KOPT-K1 (cell line): ENCODE results near the gene ADGRF5.
"Not testable (repeated sequence)": the region's sequence is repeated elsewhere in the genome, so short reads cannot be mapped to it uniquely, and the experiment has no call there.

ENCODE experiments used
- H3K27ac ChIP-seq: fragments of 200-600 bp; sonication (generic); 2 replicates; pipeline ENCODE4 v1.5.1; 2016; ENCODE audit warnings: antibody characterized with exemption, mild to moderate bottlenecking, low read depth, low read length; ENCODE audit not compliant: poor library complexity, severe bottlenecking
- H3K36me3 ChIP-seq: fragments of 200-600 bp; sonication (generic); 2 replicates; pipeline ENCODE4 v1.5.1; 2017; ENCODE audit warnings: antibody characterized with exemption, mild to moderate bottlenecking, low read length, moderate library complexity; ENCODE audit not compliant: insufficient read depth
- H3K9me3 ChIP-seq: fragments of 200-600 bp; sonication (generic); 2 replicates; pipeline ENCODE4 v1.5.1; 2017; ENCODE audit warnings: antibody characterized with exemption, low read length, mild to moderate bottlenecking; ENCODE audit not compliant: insufficient read depth, poor library complexity, severe bottlenecking

The ADGRF5 gene

DNA sequence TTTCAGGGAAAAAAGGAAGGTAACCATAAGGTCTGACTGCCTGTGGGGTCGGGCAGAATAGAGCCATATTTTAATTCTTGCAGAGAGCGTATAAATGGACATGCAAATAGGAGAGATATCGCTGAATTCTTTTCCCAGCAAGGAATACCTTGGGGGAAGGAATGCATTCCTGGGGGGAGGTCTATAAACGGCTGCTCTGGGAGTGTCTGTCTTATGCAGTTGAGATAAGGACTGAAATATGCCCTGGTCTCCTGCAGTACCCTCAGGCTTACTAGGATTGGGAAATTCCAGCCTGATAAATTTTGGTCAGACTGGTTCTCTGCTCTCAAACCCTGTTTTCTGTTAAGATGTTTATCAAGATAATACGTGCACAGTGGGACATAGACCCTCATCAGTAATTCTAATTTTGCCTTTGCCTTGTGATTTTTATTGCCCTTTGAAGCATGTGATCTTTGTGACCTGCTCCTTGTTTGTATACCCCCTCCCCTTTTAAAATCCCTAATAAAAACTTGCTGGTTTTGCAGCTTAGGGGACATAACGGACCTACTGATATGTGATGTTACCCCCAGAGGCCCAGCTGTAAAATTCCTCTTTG, 79.4 kb downstream of the ADGRF5 start:
- H3K36me3 ChIP-seq, H3K27ac ChIP-seq: not testable (repeated sequence)
- H3K9me3 ChIP-seq = peaks cover 29% of the 10 kb centered on the region

DNA sequence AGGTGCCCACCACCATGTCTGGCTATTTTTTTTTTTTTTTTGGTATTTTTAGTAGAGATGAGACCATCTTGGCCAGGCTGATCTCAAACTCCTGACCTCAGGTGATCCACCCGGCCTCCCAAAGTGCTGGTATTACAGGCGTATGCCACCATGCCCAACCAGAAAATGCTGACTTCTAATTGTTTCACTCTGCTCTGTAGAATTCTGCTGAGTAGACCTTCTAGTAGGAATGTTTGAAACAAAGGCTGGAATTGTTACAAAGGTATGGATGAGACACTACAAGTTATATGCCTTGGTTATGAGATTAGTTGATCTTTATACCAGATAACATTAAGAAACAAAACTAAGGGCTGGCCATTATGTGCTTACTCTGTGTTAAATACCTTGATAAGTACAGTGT, 83.7 kb downstream of the ADGRF5 start:
- H3K27ac ChIP-seq = no peak overlapping the region
- H3K9me3 ChIP-seq = peaks cover 17% of the 10 kb centered on the region
- no peaks in the 10 kb centered on the region for H3K36me3 ChIP-seq

DNA sequence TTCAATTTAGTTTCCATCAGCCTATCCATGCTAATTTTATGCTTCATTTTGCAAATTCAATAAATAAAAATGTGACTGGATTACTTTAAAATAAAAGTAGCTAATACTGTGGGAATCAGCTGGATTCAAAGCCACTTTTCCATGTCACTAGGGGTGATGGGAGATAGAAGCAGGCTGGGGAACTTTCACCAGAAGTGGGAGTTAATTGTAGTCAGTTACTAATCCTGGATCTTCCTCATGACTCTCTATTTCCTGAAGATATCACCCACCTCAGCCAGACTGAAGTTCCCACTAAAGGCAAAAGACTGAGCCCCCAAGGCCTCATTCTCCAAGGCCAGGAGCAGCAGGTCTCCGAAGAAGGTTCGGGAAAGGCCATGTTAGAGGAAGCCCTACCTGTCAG, 86.7 kb downstream of the ADGRF5 start:
- H3K27ac ChIP-seq, H3K9me3 ChIP-seq, H3K36me3 ChIP-seq: not testable (repeated sequence)

DNA sequence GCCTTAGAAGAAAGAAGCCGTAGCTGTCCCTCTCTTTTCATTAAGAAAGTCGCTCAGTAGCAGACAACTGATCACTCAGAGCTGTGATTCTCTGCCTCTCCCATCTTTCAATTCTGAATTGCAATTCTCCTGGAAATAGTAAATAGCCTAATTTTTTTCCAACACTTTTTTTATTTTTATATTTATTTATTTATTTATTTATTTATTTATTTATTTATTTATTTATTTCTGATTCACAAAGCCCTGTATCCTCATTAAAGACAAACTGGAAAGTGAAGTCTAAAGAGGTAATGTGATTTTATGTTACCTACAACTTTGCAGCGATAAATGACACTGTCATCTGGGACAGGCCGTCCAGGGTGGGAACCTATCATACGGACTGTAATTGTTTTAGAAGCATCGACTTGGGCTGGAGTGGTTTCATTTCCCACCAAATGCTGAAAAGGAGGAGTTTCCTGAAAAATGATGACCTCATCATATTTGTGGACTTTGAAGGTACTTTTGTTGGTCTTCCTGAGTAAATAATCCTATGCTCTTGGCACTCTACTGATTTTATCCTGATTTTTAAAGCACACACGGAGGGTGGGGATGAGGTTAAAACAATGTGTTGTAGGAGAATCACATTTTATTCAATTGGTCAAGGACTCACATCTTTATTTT, 87.4 kb downstream of the ADGRF5 start:
- not testable (repeated sequence) for H3K27ac ChIP-seq

DNA sequence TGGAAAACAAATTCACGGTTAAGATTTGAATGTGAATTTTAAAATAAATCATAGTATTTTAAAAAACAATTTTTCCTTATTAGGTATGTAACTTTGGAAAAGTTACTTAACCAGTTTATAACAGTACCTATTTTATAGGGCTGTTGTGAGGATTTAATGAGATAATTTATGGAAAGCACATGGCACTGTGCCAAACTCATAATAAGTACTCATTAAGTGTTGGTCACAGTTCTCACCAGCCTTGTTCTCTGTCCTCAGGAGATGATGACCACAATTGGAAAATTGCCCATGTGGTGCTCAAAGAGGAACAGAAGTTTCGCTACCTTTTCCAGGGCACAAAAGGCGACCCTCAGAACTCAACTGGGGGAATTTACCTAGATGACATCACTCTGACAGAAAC, 88.9 kb downstream of the ADGRF5 start:
- Histone ChIP-seq H3K9me3 (no peaks in the 10 kb centered on the region), H3K27ac (no peak overlapping the region), H3K36me3 (no peaks in the 10 kb centered on the region)

More for the DNA sequence above, 87.4 kb downstream of the ADGRF5 start:
- H3K36me3 ChIP-seq, H3K9me3 ChIP-seq: not testable (repeated sequence)

DNA sequence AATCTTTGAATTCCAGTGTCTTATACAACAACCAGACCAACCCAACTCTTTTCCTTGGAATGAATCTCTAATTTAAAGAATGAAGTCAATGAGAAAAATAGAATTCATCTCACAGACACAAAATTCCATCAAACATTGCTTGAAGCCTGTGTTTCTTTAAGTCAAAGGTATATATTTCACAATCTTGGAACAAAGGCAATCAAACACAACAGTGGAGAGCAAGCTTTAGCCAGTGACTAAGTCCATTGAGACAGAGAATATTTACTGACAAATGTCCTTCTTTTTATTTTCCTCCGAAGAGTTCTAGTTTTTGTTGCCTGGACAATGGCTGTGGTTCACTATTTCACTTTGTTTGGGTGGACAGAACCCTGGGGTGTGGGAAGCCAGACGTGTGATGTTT, 92.8 kb downstream of the ADGRF5 start:
- Histone ChIP-seq H3K27ac (no peak overlapping the region), H3K36me3 (no peaks in the 10 kb centered on the region), H3K9me3 (no peaks in the 10 kb centered on the region)

DNA sequence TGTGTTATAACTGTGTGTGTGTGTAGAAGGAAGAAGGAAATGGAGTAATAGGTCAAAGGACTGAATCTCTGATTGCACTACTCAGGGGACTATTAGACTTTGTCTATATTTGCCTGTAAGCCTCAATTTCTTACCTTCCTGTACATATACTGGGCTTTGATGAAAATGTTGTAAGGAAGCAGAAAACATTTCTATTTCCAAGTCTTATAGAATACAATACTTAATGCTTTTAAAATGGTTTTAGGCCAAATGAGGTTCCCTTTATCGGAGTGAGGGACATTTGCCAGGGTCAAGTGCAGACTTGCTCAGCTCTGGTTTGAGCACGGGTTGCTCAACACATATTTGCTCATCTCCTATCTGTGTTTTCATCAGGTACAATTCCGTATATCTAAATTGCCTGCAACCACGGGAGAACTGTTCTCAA, 100.3 kb downstream of the ADGRF5 start:
- no peak overlapping the region for H3K27ac ChIP-seq
- no peaks in the 10 kb centered on the region for H3K36me3 ChIP-seq
- no peaks in the 10 kb centered on the region for H3K9me3 ChIP-seq

DNA sequence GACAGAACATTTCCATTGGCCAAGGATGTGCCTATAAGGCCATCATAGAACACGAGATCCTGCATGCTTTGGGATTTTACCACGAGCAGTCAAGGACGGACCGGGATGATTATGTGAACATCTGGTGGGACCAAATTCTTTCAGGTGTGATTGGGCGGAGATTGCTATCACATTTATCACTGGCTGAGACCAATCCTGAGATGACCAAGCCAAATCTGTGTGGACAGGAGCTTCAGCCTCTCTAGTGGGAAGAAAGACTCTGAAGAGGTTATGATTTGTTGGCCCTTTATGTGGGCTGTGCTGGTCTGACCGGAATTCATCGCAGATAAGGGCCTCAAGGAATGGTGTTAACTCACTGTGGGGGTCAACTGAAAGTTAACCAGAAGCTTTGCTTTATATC, 102.2 kb downstream of the ADGRF5 start:
- no peak overlapping the region for H3K27ac ChIP-seq
- no peaks in the 10 kb centered on the region for H3K9me3 ChIP-seq
- H3K36me3 ChIP-seq = no peaks in the 10 kb centered on the region

DNA sequence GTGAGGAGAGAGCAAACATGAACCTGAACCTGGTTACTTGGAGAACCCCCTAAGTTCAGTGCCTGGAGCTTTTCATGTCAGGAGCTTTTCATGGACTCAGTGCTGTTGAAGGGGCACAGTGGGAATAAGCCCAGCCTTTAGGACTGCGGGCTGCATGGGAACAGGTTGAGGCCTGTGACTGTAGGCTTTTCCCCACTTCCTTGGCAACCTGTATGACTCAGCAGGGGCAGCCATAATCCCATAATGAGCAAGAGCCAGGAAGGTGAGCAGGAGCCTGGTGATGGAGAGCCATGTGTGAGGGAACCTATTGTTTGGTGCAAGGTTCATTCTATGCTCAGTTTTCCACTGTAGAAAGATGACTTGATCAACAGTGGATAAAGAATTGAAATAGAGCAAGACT, 105.1 kb downstream of the ADGRF5 start:
- Histone ChIP-seq H3K36me3 (no peaks in the 10 kb centered on the region), H3K27ac (no peak overlapping the region), H3K9me3 (no peaks in the 10 kb centered on the region)

DNA sequence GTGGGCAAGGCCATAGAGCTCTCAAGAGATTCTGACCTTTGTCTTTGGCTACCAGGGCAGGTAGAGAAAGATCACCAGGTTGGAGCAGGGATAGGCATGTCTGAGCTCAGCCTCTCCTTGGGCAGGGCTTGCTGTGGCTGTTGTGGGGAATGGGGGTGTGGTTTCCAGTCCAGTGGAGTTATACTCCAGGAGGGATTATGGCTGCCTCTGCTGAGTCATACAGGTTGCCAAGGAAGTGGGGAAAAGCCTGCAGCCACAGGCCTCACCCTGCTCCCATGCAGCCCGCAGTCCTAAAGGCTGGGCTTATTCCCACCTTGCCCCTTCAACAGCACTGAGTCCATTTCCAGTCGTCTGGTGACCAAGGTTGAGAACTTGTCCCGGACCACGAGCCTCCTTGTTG, 106.6 kb downstream of the ADGRF5 start:
- no peaks in the 10 kb centered on the region for H3K36me3 ChIP-seq
- no peak overlapping the region for H3K27ac ChIP-seq
- no peaks in the 10 kb centered on the region for H3K9me3 ChIP-seq

DNA sequence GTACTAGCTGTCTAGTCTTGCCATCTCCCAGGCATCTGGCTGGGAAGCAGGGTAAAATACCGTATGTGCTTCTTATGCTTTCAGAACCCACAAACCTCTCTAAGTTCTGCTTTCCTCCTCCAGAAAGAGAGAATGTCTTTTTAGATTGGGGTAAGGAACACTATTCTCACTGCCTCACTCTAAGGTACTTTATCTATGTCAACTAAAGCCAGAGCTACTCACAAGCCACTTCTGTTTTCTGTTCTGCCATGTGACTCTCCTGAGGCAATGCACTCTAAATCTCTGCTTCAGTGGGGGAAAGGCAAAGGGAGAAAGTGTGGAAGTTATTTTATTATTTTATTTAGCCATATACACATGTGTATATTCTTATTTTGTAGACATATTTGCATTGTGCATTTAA, 112.9 kb downstream of the ADGRF5 start:
- H3K36me3 ChIP-seq = no peaks in the 10 kb centered on the region
- no peaks in the 10 kb centered on the region for H3K9me3 ChIP-seq
- no peak overlapping the region for H3K27ac ChIP-seq
